H9 (cell line): ENCODE results near the gene NXN. TPM values are rescaled to one million over a fixed set of nuclear protein-coding genes. Genes with fewer than 3 reads are reported as not detected.

Experiments used
- DNase-seq: peaks from one replicate; pipeline ENCODE4 v3.0.0-alpha.2; 2017
- H2AFZ ChIP-seq: one replicate; pipeline ENCODE4 v1.6.1; 2013; ENCODE audit warnings: mild to moderate bottlenecking, low read length, control low read depth, moderate library complexity
- H2AK5ac ChIP-seq: 2 replicates; pipeline ENCODE4 v1.6.1; 2013; ENCODE audit warnings: low read length, control low read depth, mixed read lengths; ENCODE audit not compliant: insufficient read length
- H2BK120ac ChIP-seq: one replicate; pipeline ENCODE4 v1.6.1; 2013; ENCODE audit warnings: low read depth, mild to moderate bottlenecking, low read length, control low read depth, inconsistent platforms; ENCODE audit not compliant: poor library complexity, severe bottlenecking
- H2BK12ac ChIP-seq: 2 replicates; pipeline ENCODE4 v1.6.1; 2013; ENCODE audit warnings: low read length, control low read depth, mixed read lengths, low read depth; ENCODE audit not compliant: insufficient read length
- H2BK15ac ChIP-seq: 2 replicates; pipeline ENCODE4 v1.6.1; 2013; ENCODE audit warnings: low read depth, low read length, control low read depth
- H2BK20ac ChIP-seq: one replicate; pipeline ENCODE4 v1.6.1; 2013; ENCODE audit warnings: low read depth, mild to moderate bottlenecking, low read length, control low read depth, inconsistent platforms; ENCODE audit not compliant: poor library complexity, severe bottlenecking
- H2BK5ac ChIP-seq: 2 replicates; pipeline ENCODE4 v1.6.1; 2013; ENCODE audit warnings: low read length, control low read depth, mixed read lengths; ENCODE audit not compliant: insufficient read length
- H3K14ac ChIP-seq: 2 replicates; pipeline ENCODE4 v1.6.1; 2013; ENCODE audit warnings: low read length, control low read depth; ENCODE audit not compliant: insufficient read depth
- H3K18ac ChIP-seq: 2 replicates; pipeline ENCODE4 v1.6.1; 2013; ENCODE audit warnings: low read depth, mild to moderate bottlenecking, mixed read lengths, low read length, control low read depth; ENCODE audit not compliant: insufficient read length
- H3K23ac ChIP-seq: 2 replicates; pipeline ENCODE4 v1.6.1; 2013; ENCODE audit warnings: low read length, control low read depth, mixed read lengths, low read depth; ENCODE audit not compliant: insufficient read length
- H3K23me2 ChIP-seq: 2 replicates; pipeline ENCODE4 v1.6.1; 2013; ENCODE audit warnings: low read depth, mild to moderate bottlenecking, mixed read lengths, low read length, control low read depth; ENCODE audit not compliant: insufficient read length, poor library complexity, severe bottlenecking
- H3K27ac ChIP-seq: 2 replicates; pipeline ENCODE4 v1.5.1; 2013; ENCODE audit warnings: low read length, control low read depth, mixed read lengths, low read depth; ENCODE audit not compliant: insufficient read length
- H3K27me3 ChIP-seq: 2 replicates; pipeline ENCODE4 v1.6.1; 2013; ENCODE audit warnings: low read length, control low read depth, inconsistent platforms; ENCODE audit not compliant: insufficient read depth
- H3K4ac ChIP-seq: 2 replicates; pipeline ENCODE4 v1.6.1; 2013; ENCODE audit warnings: low read depth, mild to moderate bottlenecking, control low read depth, inconsistent platforms, low read length, moderate library complexity
- H3K4me1 ChIP-seq: 2 replicates; pipeline ENCODE4 v1.6.1; 2013; ENCODE audit warnings: low read length, control low read depth, inconsistent platforms; ENCODE audit not compliant: insufficient read depth
- H3K4me2 ChIP-seq: 2 replicates; pipeline ENCODE4 v1.6.1; 2013; ENCODE audit warnings: low read length, control low read depth, mixed read lengths; ENCODE audit not compliant: insufficient read length, insufficient read depth
- H3K56ac ChIP-seq: 2 replicates; pipeline ENCODE4 v1.6.1; 2013; ENCODE audit warnings: low read depth, mild to moderate bottlenecking, mixed read lengths, low read length, control low read depth; ENCODE audit not compliant: insufficient read length
- H3K79me1 ChIP-seq: 2 replicates; pipeline ENCODE4 v1.6.1; 2013; ENCODE audit warnings: low read depth, mild to moderate bottlenecking, moderate library complexity, low read length, control low read depth, inconsistent platforms; ENCODE audit not compliant: insufficient read depth, poor library complexity, severe bottlenecking
- H3K79me2 ChIP-seq: 2 replicates; pipeline ENCODE4 v1.6.1; 2013; ENCODE audit warnings: low read length, control low read depth, inconsistent platforms; ENCODE audit not compliant: insufficient read depth
- H3K9ac ChIP-seq: 2 replicates; pipeline ENCODE4 v1.6.1; 2013; ENCODE audit warnings: low read length, control low read depth, mixed read lengths; ENCODE audit not compliant: insufficient read length; ENCODE audit errors: extremely low read depth
- H3K9me3 ChIP-seq: one replicate; pipeline ENCODE4 v1.6.1; 2013; ENCODE audit warnings: low read depth, low read length, inconsistent platforms; ENCODE audit not compliant: control insufficient read depth
- H3T11ph ChIP-seq: one replicate; pipeline ENCODE4 v1.6.1; 2013; ENCODE audit warnings: mild to moderate bottlenecking, low read length, control low read depth, inconsistent platforms
- H4K20me1 ChIP-seq: one replicate; pipeline ENCODE4 v1.6.1; 2013; ENCODE audit not compliant: control insufficient read depth, insufficient read length, insufficient read depth
- H4K5ac ChIP-seq: 2 replicates; pipeline ENCODE4 v1.6.1; 2013; ENCODE audit warnings: low read depth, mild to moderate bottlenecking, mixed read lengths, low read length, control low read depth; ENCODE audit not compliant: insufficient read length
- H4K8ac ChIP-seq: replicated peaks from 2 replicates; pipeline ENCODE4 v1.6.1; 2013; ENCODE audit warnings: low read length, control low read depth, mixed read lengths, low read depth; ENCODE audit not compliant: insufficient read length
- H4K91ac ChIP-seq: 2 replicates; pipeline ENCODE4 v1.6.1; 2013; ENCODE audit warnings: low read depth, mild to moderate bottlenecking, moderate library complexity, mixed read lengths, low read length, control low read depth; ENCODE audit not compliant: insufficient read length
- H3K27ac Mint-ChIP-seq, 3 experiments: 2 replicates in 2 of 3; 3 replicates in 1 of 3; pipeline ENCODE4 v1.8.0; 2020 to 2021; ENCODE audit warnings: mixed read lengths in 3 of 3, mild to moderate bottlenecking in 1 of 3, moderate library complexity in 1 of 3
- H3K27me3 Mint-ChIP-seq: 2 replicates; pipeline ENCODE4 v1.8.0; 2021; ENCODE audit warnings: low read depth, mild to moderate bottlenecking, moderate library complexity, mixed read lengths
- H3K36me3 Mint-ChIP-seq, 3 experiments: 2 replicates in 2 of 3; 3 replicates in 1 of 3; pipeline ENCODE4 v1.8.0; 2020 to 2021; ENCODE audit warnings: low read depth in 3 of 3, mixed read lengths in 3 of 3; ENCODE audit not compliant: insufficient read depth in 1 of 3
- H3K4me1 Mint-ChIP-seq, 2 experiments: 2 replicates each; pipeline ENCODE4 v1.8.0; 2020; ENCODE audit warnings: mixed read lengths in 2 of 2
- H3K4me3 Mint-ChIP-seq, 2 experiments: 2 replicates in 1 of 2; 3 replicates in 1 of 2; pipeline ENCODE4 v1.8.0; 2020 to 2021; ENCODE audit warnings: mild to moderate bottlenecking in 2 of 2, mixed read lengths in 2 of 2, moderate library complexity in 1 of 2
- H3K9me3 Mint-ChIP-seq, 2 experiments: 2 replicates in 1 of 2; 3 replicates in 1 of 2; pipeline ENCODE4 v1.8.0; 2020; ENCODE audit warnings: mild to moderate bottlenecking in 2 of 2, mixed read lengths in 2 of 2, moderate library complexity in 1 of 2
- CTCF ChIP-seq: fragments of 200-600 bp; sonication (generic); conservative IDR thresholded peaks from 3 replicates; pipeline ENCODE4 v1.8.0; 2021; ENCODE audit warnings: antibody characterized with exemption, mild to moderate bottlenecking
- WGBS: extraction: QIAGEN DNeasy Blood & Tissue Kit; methylation state at CpG from one replicate; pipeline ENCODE4 v1.1.7; 2013; ENCODE audit warnings: missing lambda C conversion rate, low lambda C conversion rate, mixed read lengths; ENCODE audit not compliant: insufficient read length; ENCODE audit errors: extremely low coverage; 5-methylcytosine and 5-hydroxymethylcytosine counted together
- total RNA-seq: library from RNA; stranded (reverse); gene quantifications from 2 replicates; pipeline ENCODE4 v1.2.1, GENCODE V29; 2021

Gene NXN
- total RNA-seq, 1 experiment from 2014 or later = 93.6 TPM

GRCh38 chr17:986322-986929, 6.8 kb upstream of the NXN start:
- no peaks in the 10 kb centered on the region for H3K9me3 ChIP-seq
- H3K4me2 ChIP-seq = no peak overlapping the region
- Mint-ChIP-seq H3K27ac (no peak overlapping the region; a peak in 1 of 7 replicates), H3K36me3 (no peaks in the 10 kb centered on the region), H3K27me3 (peaks cover 7% of the 10 kb centered on the region), H3K9me3 (no peaks in the 10 kb centered on the region), H3K4me3 (no peak overlapping the region), H3K4me1 (no peaks in the 10 kb centered on the region)
- no peak for TF ChIP-seq CTCF
- no peak overlapping the region for H4K91ac ChIP-seq
- no peak overlapping the region for H3K4ac ChIP-seq
- no peaks in the 10 kb centered on the region for H3K27me3 ChIP-seq
- no peak overlapping the region for H2AFZ ChIP-seq
- H3T11ph ChIP-seq = no peak overlapping the region
- WGBS = no CpG with 5 or more reads among the region's 6 CpGs
- no peak overlapping the region for H2BK20ac ChIP-seq
- no peaks in the 10 kb centered on the region for H3K79me1 ChIP-seq
- H3K14ac ChIP-seq = no peak overlapping the region; the same call in 1 of the 2 replicates
- no peak overlapping the region for H4K5ac ChIP-seq
- H2BK120ac ChIP-seq = no peak overlapping the region
- no peak overlapping the region for H3K23ac ChIP-seq
- H4K8ac ChIP-seq = no peak overlapping the region
- H3K23me2 ChIP-seq = no peaks in the 10 kb centered on the region
- H3K27ac ChIP-seq = no peak overlapping the region
- H3K56ac ChIP-seq = no peak overlapping the region
- no peak overlapping the region for H3K9ac ChIP-seq
- no peak overlapping the region for H2AK5ac ChIP-seq
- DNase-seq = no peak
- no peaks in the 10 kb centered on the region; the same call in 1 of the 2 replicates for H3K79me2 ChIP-seq
- H2BK15ac ChIP-seq = no peak overlapping the region
- no peak overlapping the region for H3K18ac ChIP-seq
- no peak overlapping the region for H2BK12ac ChIP-seq
- H2BK5ac ChIP-seq = no peak overlapping the region
- no peaks in the 10 kb centered on the region for H4K20me1 ChIP-seq
- no peaks in the 10 kb centered on the region for H3K4me1 ChIP-seq
